Activated B cell treated with CpG ODN at 0.5 μM for 24 hours (primary cell): ENCODE measurements around the gene ADAMTS3. TPM values are rescaled to one million over a fixed set of nuclear protein-coding genes. Genes with fewer than 3 reads are reported as not detected.

Source experiments
- ATAC-seq: fragments of 200-7000 bp; cut with Tn5 transposase; one replicate; pipeline ENCODE4 v1.10.0; 2021; ENCODE audit warnings: low read depth, mild to moderate bottlenecking, moderate library complexity
- CTCF ChIA-PET: fragments of 350-600 bp; sonication (Branson Sonifier 250); formaldehyde crosslinking; loops from one replicate; lab custom pipeline; 2021; ENCODE audit warnings: antibody characterized with exemption; lab: Charles Lee
- POLR2A ChIA-PET: fragments of 350-600 bp; sonication (Branson Sonifier 250); formaldehyde crosslinking; loops from one replicate; lab custom pipeline; 2021; ENCODE audit warnings: antibody characterized with exemption; lab: Charles Lee
- DNase-seq: peaks from one replicate; pipeline ENCODE4 v3.0.0; 2022
- H3K27ac Mint-ChIP-seq: one replicate; pipeline ENCODE4 v1.8.0; 2020; ENCODE audit warnings: mixed read lengths
- H3K27me3 Mint-ChIP-seq: one replicate; pipeline ENCODE4 v1.8.0; 2021; ENCODE audit warnings: mixed read lengths
- H3K36me3 Mint-ChIP-seq: one replicate; pipeline ENCODE4 v1.8.0; 2021; ENCODE audit warnings: low read depth, mixed read lengths
- H3K4me1 Mint-ChIP-seq: one replicate; pipeline ENCODE4 v1.8.0; 2021; ENCODE audit warnings: mixed read lengths
- H3K4me3 Mint-ChIP-seq: one replicate; pipeline ENCODE4 v1.8.0; 2020; ENCODE audit warnings: mild to moderate bottlenecking, mixed read lengths
- H3K9me3 Mint-ChIP-seq: one replicate; pipeline ENCODE4 v1.8.0; 2020; ENCODE audit warnings: mixed read lengths
- CTCF ChIP-seq: fragments of 200-600 bp; IDR thresholded peaks from one replicate; pipeline ENCODE4 v1.8.0; 2022; ENCODE audit warnings: antibody characterized with exemption, mild to moderate bottlenecking
- intact Hi-C: fragments of 100-400 bp; cut with micrococcal nuclease; formaldehyde crosslinking; loops from one replicate; pipeline ENCODE4 v1.15.1; 2024
- total RNA-seq: library from RNA; stranded (reverse); gene quantifications from 2 replicates; pipeline ENCODE4 v1.2.3, GENCODE V29; 2022

Gene ADAMTS3
- total RNA-seq, 1 donor from 2014 or later: not detected

GRCh38 chr4:72357908-72358307, 211.1 kb downstream of the ADAMTS3 start:
- no peak for TF ChIP-seq CTCF
- H3K36me3 Mint-ChIP-seq: no peaks in the 10 kb centered on the region
- H3K9me3 Mint-ChIP-seq: no peaks in the 10 kb centered on the region
- ATAC-seq (no peak), DNase-seq (no peak)
- intact Hi-C loops: no loop called here
- no peak overlapping the region for H3K4me3 Mint-ChIP-seq
- H3K4me1 Mint-ChIP-seq: no peaks in the 10 kb centered on the region
- ChIA-PET CTCF (no interaction called here), POLR2A (no interaction called here)
- H3K27me3 Mint-ChIP-seq: no peaks in the 10 kb centered on the region
- no peak overlapping the region for H3K27ac Mint-ChIP-seq

- ATAC-seq (no peak), DNase-seq (no peak)
- no peak overlapping the region for H3K4me3 Mint-ChIP-seq
- no peaks in the 10 kb centered on the region for H3K9me3 Mint-ChIP-seq
- no peak for TF ChIP-seq CTCF
- intact Hi-C loops: no loop called here
- H3K27ac Mint-ChIP-seq: no peak overlapping the region
- POLR2A ChIA-PET: no interaction called here
- no peaks in the 10 kb centered on the region for H3K4me1 Mint-ChIP-seq
- CTCF ChIA-PET: interaction anchor here (0.5 kb wide), 1 partner anchor 663 kb away, joined by 3 read pairs; no protein-coding TSS in a partner anchor
- H3K36me3 Mint-ChIP-seq: no peaks in the 10 kb centered on the region
- no peaks in the 10 kb centered on the region for H3K27me3 Mint-ChIP-seq
These were observed 216.3 kb downstream of the ADAMTS3 start for GRCh38 chr4:72352711-72353110.

GRCh38 chr4:72351521-72351920, 217.5 kb downstream of the ADAMTS3 start:
- intact Hi-C loops: no loop called here
- POLR2A ChIA-PET: no interaction called here
- ATAC-seq (no peak), DNase-seq (no peak)
- Mint-ChIP-seq H3K4me3 (no peak overlapping the region), H3K9me3 (no peaks in the 10 kb centered on the region), H3K36me3 (no peaks in the 10 kb centered on the region), H3K27ac (no peak overlapping the region), H3K4me1 (no peaks in the 10 kb centered on the region), H3K27me3 (no peaks in the 10 kb centered on the region)
- CTCF ChIA-PET: no interaction called here
- TF ChIP-seq CTCF: no peak

DNA sequence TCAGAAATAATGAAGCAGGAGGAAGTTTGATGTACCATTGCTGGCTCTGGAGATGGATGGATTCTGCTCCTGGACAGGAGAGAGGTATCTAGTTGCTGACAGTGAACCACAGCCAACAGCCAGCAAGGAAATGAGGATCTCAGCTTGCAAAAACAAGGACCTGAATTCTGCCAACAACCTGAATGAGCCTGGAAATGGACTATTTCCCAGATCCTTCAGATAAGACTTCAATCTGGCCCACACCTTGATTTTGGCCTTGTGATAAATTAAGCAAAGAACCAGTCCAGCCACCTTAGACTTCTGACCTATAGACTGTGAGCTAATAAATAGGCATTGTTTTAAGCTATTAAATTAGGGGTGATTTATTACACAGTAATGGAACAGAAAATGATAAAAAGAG, 220.3 kb downstream of the ADAMTS3 start:
- H3K27ac Mint-ChIP-seq: no peak overlapping the region
- H3K9me3 Mint-ChIP-seq: no peaks in the 10 kb centered on the region
- ATAC-seq (no peak), DNase-seq (no peak)
- no peaks in the 10 kb centered on the region for H3K4me1 Mint-ChIP-seq
- TF ChIP-seq CTCF: no peak
- H3K27me3 Mint-ChIP-seq: no peaks in the 10 kb centered on the region
- CTCF ChIA-PET: no interaction called here
- POLR2A ChIA-PET: no interaction called here
- no peak overlapping the region for H3K4me3 Mint-ChIP-seq
- intact Hi-C loops: no loop called here
- no peaks in the 10 kb centered on the region for H3K36me3 Mint-ChIP-seq

DNA sequence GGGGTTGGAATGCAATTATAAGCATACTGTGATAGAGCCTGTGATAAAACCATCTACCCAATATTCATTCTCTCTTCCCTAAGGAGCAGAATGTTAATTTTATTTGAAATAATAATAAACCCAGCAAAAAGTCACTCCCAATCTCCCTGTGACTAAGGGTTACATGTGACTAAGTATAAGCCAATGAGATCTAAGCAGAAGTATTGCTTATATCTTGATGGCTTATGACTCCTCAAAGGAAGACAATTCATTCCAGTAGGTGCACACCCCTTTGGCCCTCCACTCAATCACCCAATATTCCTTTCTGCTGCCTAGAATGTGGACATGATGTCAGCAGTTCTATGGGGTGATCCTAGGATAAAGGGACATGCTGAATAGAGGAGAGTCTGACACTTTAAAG, 224.6 kb downstream of the ADAMTS3 start:
- no peak overlapping the region for H3K27ac Mint-ChIP-seq
- ChIA-PET POLR2A (no interaction called here), CTCF (no interaction called here)
- no peak overlapping the region for H3K4me3 Mint-ChIP-seq
- H3K27me3 Mint-ChIP-seq: peaks cover 2% of the 10 kb centered on the region
- DNase-seq (no peak), ATAC-seq (no peak)
- H3K4me1 Mint-ChIP-seq: no peaks in the 10 kb centered on the region
- intact Hi-C loops: no loop called here
- no peaks in the 10 kb centered on the region for H3K9me3 Mint-ChIP-seq
- no peaks in the 10 kb centered on the region for H3K36me3 Mint-ChIP-seq
- no peak for TF ChIP-seq CTCF
